Peyer's patch (tissue), 4 donors: Measurements from ENCODE around the gene RFTN1.

Experiments
- CTCF ChIP-seq, 6 experiments: fragments of 450-650 bp in 4 of 6; fragments of 200-600 bp in 2 of 6; sonication (generic) in 1 of 6; IDR thresholded peaks; one replicate each; pipeline ENCODE4 v1.5.1; 2017 to 2019; ENCODE audit warnings: antibody characterized with exemption in 6 of 6, mild to moderate bottlenecking in 3 of 6, moderate library complexity in 1 of 6
- POLR2A ChIP-seq, 2 donors: fragments of 450-650 bp; IDR thresholded peaks; one replicate each; pipeline ENCODE4 v1.5.1; 2017; ENCODE audit warnings: antibody characterized with exemption in 2 of 2, mild to moderate bottlenecking in 2 of 2, moderate library complexity in 2 of 2

GRCh38 chr3:16506884-16507577 lies 6.5 kb downstream of the RFTN1 start:
- TF ChIP-seq CTCF (IDR thresholded peaks at IDR 0.05) (no peak), POLR2A (IDR thresholded peaks at IDR 0.05) (no peak)
